HG03565 (cell line): ENCODE measurements around the gene TSPAN14.
"Not testable (repeated sequence)": the region's sequence is repeated elsewhere in the genome, so short reads cannot be mapped to it uniquely, and the experiment has no call there.

Source experiments
- ATAC-seq: cut with Tn5 transposase; IDR thresholded peaks from one replicate; pipeline ENCODE4 v1.9.1; 2021; ENCODE audit warnings: mild to moderate bottlenecking, moderate library complexity; ENCODE audit not compliant: unreplicated experiment

The TSPAN14 gene

GRCh38 chr10:80520661-80521470, 66.8 kb downstream of the TSPAN14 start:
- no peak for ATAC-seq

DNA sequence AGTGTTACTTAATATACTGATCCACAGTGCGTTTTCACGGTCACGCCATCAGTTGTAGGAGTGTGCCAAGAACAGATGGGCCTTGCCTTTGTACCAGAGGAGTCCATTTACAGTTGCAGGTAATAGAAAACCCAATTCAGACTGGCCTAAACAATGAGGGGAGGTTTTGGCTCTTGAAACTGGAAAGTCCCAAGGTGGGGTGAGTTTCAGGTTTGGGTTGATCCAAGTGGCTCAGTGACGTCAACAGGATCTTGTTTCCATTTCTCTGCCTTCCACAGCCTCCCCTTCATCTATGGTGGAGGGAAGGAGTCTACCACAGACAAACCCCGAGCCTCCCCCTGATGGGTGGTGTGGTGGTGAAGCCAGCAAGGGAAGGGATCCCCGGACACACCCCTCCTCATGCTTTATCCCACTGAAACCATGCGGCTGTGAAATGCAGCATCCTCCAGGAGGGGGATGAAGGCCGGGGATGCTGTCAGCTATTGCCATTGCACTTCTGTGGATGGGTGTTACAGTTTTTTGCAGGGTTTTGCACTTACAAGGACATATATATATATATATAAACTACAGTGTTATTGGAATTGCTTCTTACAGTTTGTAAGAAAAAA, 68.8 kb downstream of the TSPAN14 start:
- no peak for ATAC-seq

DNA sequence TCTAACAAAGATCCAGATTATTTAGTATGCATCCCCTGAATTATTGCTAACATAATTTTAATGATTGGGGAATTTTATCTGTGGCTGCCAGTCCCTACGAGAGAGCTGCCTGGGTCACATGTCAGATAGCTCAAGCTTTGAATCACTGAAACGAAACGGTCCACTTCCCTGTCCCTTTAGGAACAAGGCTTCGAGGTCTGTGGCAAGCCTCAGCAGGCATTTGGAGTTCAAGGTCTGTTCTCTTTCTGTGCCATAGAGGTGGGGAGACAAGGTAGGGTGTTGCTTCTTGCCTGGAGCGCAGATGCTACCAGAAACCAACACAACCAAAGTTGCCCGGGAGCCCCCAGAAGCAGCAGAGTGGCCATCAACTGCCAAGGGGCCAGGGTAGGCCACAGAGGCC, 69.7 kb downstream of the TSPAN14 start:
- ATAC-seq, result no peak

GRCh38 chr10:80524190-80524909, 70.2 kb downstream of the TSPAN14 start:
- ATAC-seq, result no peak

DNA sequence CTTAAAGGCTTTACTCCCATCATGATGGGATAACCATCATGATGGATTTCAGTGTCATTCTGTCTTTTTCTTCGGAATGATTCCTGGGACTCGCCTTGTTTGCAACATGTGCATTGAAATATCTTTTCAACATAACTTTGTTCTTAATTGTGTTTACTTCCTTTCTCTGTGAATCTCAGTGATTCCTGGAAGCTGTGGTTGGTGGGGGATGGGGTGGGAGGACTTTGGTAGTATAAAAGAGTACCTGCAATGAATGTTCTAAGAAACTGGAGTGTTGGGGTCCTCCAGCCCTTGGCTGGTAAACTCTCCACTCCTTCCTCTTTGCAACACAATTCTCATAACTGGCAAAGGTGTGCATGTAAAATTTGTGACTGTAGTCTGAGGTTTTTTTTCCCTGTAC, 72.1 kb downstream of the TSPAN14 start:
- ATAC-seq, result no peak

GRCh38 chr10:80526742-80527141, 72.6 kb downstream of the TSPAN14 start:
- no peak for ATAC-seq

- no peak for ATAC-seq
These were observed 74.1 kb downstream of the TSPAN14 start for GRCh38 chr10:80528185-80528700.

DNA sequence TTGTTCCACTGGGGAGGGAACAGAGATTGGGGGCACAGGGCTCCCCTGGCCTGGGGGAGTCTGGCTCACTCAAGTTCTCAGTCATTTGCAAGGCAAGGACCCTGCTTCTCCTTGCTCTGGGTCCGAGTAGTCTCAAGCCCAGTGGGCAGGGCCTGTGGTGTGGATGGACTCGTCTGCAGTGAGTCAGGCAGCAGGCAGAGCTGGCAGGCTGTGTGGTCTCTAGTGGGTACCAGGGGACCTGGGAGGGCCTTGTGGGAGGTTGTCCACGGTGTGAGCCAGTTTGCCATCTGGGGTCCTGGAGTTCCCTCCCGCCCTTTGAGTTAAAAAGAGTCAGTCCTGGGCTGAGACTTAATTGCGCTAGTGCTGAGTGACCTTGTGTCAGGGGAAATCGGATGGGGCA, 74.8 kb downstream of the TSPAN14 start:
- no peak for ATAC-seq

- no peak for ATAC-seq
These were observed 75.5 kb downstream of the TSPAN14 start for GRCh38 chr10:80529604-80530003.

DNA sequence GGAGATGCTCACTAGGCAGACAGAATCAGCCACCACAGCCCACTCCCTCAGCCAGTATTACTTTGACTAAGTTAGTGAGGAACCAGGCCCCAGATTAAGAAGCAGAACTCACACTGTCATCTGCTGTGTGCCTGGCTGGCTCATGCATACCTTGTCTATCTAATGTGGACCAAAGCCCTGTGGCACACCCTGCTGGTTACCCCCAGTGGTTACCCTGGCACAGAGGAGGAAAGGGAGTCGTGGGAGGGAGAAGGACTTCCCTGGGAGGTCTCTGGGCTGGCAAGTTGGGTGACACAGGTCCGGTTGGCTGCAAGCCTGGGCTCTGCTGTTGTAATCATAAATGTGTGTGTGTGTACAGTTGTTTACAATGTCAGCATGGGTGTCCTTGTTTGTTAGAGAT, 76.1 kb downstream of the TSPAN14 start:
- peak; percentile 53 for ATAC-seq

DNA sequence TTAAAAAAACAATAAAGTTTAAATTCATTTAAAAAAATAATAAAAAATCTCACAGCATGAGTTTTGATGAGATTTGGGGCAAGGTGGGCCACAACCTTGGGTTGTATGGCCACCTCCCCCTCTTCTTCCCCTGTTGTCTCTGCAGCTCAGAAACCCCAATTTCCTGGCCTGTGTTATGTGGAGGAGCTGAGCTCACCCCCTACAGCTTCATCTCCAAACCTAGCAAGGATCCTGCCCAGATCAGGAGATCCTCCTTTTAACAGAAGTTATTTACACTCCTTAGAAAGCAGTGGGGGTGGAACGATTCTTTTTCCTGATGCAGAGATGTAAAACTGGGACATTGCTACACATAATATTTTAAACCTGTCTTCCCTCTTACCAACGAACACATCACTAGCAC, 76.7 kb downstream of the TSPAN14 start:
- ATAC-seq, result no peak

DNA sequence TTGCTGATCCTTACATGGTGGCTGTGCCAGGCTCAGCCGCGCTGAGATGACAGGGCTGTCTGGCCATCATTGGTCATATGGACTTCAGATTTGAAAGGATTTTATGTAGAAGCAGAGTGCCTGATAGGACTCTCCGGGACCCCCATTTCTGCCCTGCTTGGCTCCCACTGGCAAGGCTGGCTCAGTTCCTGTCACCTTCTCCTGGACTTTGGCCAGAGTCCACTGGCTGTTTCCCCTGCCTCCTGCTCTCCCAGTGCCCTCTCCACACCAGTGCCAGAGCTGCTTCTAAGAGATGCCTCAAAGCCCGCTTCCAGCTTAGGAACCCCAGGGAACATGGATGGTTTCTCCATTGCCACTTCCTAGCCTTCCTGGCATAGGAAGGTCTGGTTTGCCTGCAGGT, 78.5 kb downstream of the TSPAN14 start:
- no peak for ATAC-seq

DNA sequence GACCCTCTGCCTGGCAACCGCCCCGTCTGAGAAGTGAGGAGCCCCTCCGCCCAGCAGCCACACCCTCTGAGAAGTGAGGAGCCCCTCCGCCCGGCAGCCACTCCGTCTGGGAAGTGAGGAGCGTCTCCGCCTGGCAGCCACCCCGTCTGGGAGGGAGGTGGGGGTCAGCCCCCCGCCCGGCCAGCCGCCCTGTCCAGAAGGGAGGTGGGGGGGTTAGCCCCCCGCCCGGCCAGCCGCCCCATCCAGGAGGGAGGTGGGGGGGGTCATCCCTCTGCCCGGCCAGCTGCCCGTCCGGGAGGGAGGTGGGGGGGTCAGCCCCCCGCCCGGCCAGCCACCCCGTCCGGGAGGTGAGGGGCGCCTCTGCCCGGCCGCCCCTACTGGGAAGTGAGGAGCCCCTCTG, 79.9 kb downstream of the TSPAN14 start:
- not testable (repeated sequence) for ATAC-seq

DNA sequence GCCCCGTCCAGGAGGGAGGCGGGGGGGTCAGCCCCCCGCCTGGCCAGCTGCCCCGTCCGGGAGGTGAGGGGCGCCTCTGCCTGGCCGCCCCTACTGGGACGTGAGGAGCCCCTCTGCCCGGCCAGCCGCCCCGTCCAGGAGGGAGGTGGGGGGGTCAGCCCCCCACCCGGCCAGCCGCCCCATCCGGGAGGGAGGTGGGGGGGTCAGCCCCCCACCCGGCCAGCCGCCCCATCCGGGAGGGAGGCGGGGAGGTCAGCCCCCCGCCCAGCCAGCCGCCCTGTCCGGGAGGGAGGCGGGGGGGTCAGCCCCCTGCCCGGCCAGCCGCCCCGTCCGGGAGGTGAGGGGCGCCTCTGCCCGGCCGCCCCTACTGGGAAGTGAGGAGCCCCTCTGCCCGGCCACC, 80.5 kb downstream of the TSPAN14 start:
- ATAC-seq, result not testable (repeated sequence)

DNA sequence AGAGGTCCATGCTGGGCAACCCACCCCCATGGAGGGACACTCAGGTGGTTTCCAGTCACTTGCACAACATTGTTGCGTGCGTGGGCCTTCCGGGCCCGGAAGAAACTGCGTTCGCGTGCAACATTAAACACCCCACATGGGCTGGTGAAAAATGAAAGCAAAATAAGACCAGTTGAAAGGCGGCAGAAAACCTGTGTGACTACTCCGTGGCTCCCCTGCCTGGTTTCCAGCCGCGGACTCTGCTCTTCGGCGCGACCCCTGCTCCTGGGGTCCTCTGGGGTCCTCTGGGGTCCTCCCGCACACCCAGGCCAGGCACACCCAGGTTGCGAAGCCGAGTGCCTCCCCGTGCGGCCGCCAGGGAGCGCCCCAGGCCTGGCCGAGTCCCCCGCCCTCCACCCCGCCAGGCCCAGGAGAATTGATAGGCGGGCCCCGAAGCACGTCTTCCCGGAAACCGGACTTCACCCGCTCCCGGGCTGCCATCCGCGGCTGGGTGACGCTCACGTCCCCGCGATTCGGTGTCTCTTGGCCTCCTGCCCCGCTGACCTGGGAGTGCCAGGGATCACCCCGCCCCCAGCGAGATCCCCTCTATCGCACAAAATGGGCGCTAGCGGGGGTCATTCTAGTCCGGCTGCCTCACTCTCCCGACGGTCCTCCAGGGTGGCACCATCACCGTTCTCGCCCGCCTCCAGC, 81.7 kb downstream of the TSPAN14 start:
- ATAC-seq, result peak; percentile 62

- ATAC-seq, result no peak
These were observed 82.3 kb downstream of the TSPAN14 start for GRCh38 chr10:80536361-80536835.

DNA sequence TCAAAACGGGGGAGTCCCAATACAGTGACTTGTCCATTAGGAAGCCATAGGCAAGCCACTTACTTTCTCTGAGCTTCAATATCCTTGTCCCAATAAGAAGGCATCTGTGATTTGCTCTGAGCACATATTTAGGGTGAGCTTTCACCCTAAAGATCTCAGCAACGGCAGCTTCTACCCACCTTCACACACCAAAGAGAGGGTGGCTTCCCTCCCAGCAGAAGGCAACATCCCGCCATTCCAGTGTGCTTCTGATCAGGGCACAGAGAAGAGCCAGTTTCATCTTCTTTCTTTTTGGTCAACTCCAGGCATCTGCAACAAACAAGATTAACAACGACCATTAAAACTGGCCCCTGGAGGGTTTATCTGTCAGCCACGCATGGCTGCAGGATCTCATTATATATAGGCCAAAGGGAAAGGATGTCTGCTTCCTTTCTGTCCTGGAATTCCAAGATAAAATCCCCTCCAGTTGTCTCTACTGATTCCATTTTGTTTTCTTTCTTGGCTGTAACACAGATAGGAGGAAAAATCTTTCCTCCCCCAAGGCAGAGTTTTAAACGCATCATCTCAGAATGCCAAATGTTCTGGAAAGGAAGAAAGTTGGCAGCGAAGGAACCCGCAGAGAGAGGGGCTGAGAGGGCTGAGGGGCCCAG, 83.1 kb downstream of the TSPAN14 start:
- ATAC-seq, result no peak

DNA sequence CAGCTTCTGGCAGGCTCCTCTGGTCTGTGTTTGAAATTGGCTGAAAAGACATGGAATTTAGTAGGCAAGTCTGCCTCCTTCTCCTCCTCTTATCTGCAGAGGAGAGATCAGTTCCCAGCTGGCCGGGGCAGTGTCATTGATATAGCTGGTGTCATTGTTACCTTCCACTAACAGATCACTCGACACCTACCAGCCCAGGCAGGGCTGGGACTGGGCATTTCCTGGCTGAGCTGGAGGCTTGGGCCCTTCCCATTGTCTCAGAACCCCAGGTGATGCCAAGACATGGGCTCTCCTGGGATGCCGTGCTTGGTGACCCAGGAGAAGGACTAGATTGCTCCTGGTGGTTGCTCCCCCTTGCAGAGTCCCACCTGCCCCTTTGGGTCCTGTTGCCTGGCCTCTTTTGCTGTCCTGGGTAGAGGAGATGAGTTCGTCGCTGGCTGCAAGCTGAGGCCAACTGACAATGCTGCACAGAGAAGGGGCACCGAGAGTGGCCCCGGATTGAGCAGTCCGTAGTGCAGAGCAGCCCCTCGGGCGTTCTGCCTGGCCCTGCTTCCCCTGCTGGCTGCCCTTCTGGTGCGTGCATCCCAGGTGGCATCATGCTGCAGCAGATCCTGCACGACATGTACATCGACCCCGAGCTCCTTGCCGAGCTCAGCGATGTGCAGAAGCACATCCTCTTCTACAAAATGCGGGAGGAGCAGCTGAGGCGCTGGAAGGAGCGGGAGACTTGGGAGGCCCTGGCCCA, 83.8 kb downstream of the TSPAN14 start, which contains the start of gene SH2D4B:
Gene SH2D4B (plus strand): TSS at position 167 of the 745 bp plus-strand sequence. CDS start 430 bp downstream, at position 597.
- no peak for ATAC-seq

GRCh38 chr10:80538481-80539185, 84.5 kb downstream of the TSPAN14 start:
- ATAC-seq, result no peak
